Putamen (tissue), 1 donor: Measurements from ENCODE around the gene AIG1.

ENCODE experiments used
- DNase-seq: peaks from one replicate; pipeline ENCODE4 v3.0.0-alpha.2; 2016; ENCODE audit warnings: low spot score

Gene AIG1

GRCh38 chr6:143372199-143372882, 311.7 kb downstream of the AIG1 start:
- DNase-seq, result no peak

GRCh38 chr6:143374014-143374413, 313.3 kb downstream of the AIG1 start:
- no peak for DNase-seq

- no peak for DNase-seq
Observed at GRCh38 chr6:143375022-143375585, 314.4 kb downstream of the AIG1 start.

- DNase-seq, result no peak
Observed at GRCh38 chr6:143376375-143376774, 315.7 kb downstream of the AIG1 start.

GRCh38 chr6:143376861-143377260, 316.2 kb downstream of the AIG1 start:
- DNase-seq, result no peak

- no peak for DNase-seq
Observed at GRCh38 chr6:143385636-143386035, 324.9 kb downstream of the AIG1 start.

- no peak for DNase-seq
Observed at GRCh38 chr6:143390278-143390677, 329.6 kb downstream of the AIG1 start.
